HepG2 (cell line): ENCODE measurements around the gene AMTN. TPM values are rescaled to one million over a fixed set of nuclear protein-coding genes. Genes with fewer than 3 reads are reported as not detected.

ENCODE experiments used
- ATAC-seq: fragments of 200-7000 bp; cut with Tn5 transposase; 3 replicates; pipeline ENCODE4 v1.9.1; 2020; ENCODE audit warnings: mild to moderate bottlenecking, moderate library complexity
- BruUV-seq: library from RNA; stranded (reverse); fragments of 400-500 nt; replicated peaks from 2 replicates; lab custom pipeline; 2021; lab: Mats Ljungman, UMichigan
- CTCF ChIA-PET: fragments of 300-600 bp; formaldehyde crosslinking; extraction: SDS; loops from one replicate; lab custom pipeline; 2021; ENCODE audit warnings: low total read pairs, inconsistent platforms, low intra/inter-chr PET ratio; lab: Yijun Ruan, JAX
- POLR2A ChIA-PET: fragments of 350-600 bp; sonication (Branson Sonifier 250); formaldehyde crosslinking; loops from one replicate; lab custom pipeline; 2020; ENCODE audit warnings: antibody characterized with exemption, inconsistent platforms; lab: Yijun Ruan, JAX
- DNase-seq: peaks from one replicate; pipeline ENCODE4 v3.0.0-alpha.2; 2015; ENCODE audit warnings: low spot score
- FAIRE-seq: peaks from 3 replicates; lab custom pipeline; 2011; peaks lifted over from hg19 to GRCh38; lab: Jason Lieb, UNC
- H2AFZ ChIP-seq: one replicate; pipeline ENCODE4 v1.6.1; 2011; ENCODE audit warnings: low read length, inconsistent platforms
- H3K27ac ChIP-seq: fragments of 300-600 bp; 3 replicates; pipeline ENCODE4 v1.8.0; 2011; ENCODE audit warnings: mixed run types, mild to moderate bottlenecking, mixed read lengths, low read length, inconsistent platforms; ENCODE audit not compliant: insufficient read depth; ENCODE audit errors: extremely low read length
- H3K27me3 ChIP-seq, 2 experiments: fragments of 200-600 bp in 1 of 2; 2 replicates in 1 of 2; 3 replicates in 1 of 2; pipeline versions ENCODE4 v1.6.0 to v1.8.0; 2011; ENCODE audit warnings: low read length in 2 of 2, mild to moderate bottlenecking in 2 of 2, moderate library complexity in 2 of 2, inconsistent platforms in 1 of 2; ENCODE audit not compliant: insufficient read depth in 2 of 2, control insufficient read depth in 1 of 2
- H3K36me3 ChIP-seq, 2 experiments: fragments of 200-600 bp in 1 of 2; replicated peaks in 1 of 2; 2 replicates in 1 of 2; 3 replicates in 1 of 2; pipeline versions ENCODE4 v1.5.1 to v1.8.0; 2011; ENCODE audit warnings: low read length in 2 of 2, inconsistent platforms in 1 of 2; ENCODE audit not compliant: insufficient read depth in 2 of 2, control insufficient read depth in 1 of 2
- H3K4me1 ChIP-seq: 2 replicates; pipeline ENCODE4 v1.5.1; 2012; ENCODE audit warnings: low read length, inconsistent platforms; ENCODE audit not compliant: insufficient read depth
- H3K4me2 ChIP-seq: 2 replicates; pipeline ENCODE4 v1.6.0; 2011; ENCODE audit warnings: low read depth, low read length, inconsistent platforms
- H3K4me3 ChIP-seq, 3 experiments: fragments of 200-600 bp in 1 of 3; sonication (generic), shearing (Covaris generic) in 1 of 3; replicated peaks in 1 of 3; 2 replicates each; pipeline ENCODE4 v1.5.1; 2011 to 2016; ENCODE audit warnings: low read length in 3 of 3, inconsistent platforms in 2 of 3, low read depth in 2 of 3, mild to moderate bottlenecking in 2 of 3, control low read depth in 1 of 3, mixed read lengths in 1 of 3; ENCODE audit not compliant: insufficient read depth in 1 of 3
- H3K79me2 ChIP-seq: one replicate; pipeline ENCODE4 v1.6.1; 2011; ENCODE audit warnings: low read length, inconsistent platforms; ENCODE audit not compliant: insufficient read depth
- H3K9ac ChIP-seq: 2 replicates; pipeline ENCODE4 v1.6.0; 2011; ENCODE audit warnings: mild to moderate bottlenecking, low read depth, low read length, inconsistent platforms; ENCODE audit not compliant: insufficient read depth
- H3K9me3 ChIP-seq: 2 replicates; pipeline ENCODE4 v1.5.1; 2012; ENCODE audit warnings: mild to moderate bottlenecking, low read length
- H4K20me1 ChIP-seq: 2 replicates; pipeline ENCODE4 v1.6.0; 2011; ENCODE audit warnings: inconsistent platforms, mild to moderate bottlenecking, low read length, moderate library complexity; ENCODE audit not compliant: insufficient read depth
- GFI1 ChIP-seq: sonication (generic); formaldehyde crosslinking; IDR thresholded peaks from 2 replicates; pipeline ENCODE4 v1.5.0; 2020; ENCODE audit warnings: missing genetic modification reagents, mild to moderate bottlenecking, borderline replicate concordance
- KMT2B ChIP-seq: IDR thresholded peaks from 2 replicates; pipeline ENCODE4 v1.6.1; 2016; ENCODE audit warnings: missing genetic modification reagents, missing compliant biosample characterization
- MAFF ChIP-seq: IDR thresholded peaks from 2 replicates; pipeline ENCODE4 v1.6.1; 2011; ENCODE audit warnings: low read depth, low read length, improper control_type of control experiment
- MIXL1 ChIP-seq: IDR thresholded peaks from 2 replicates; pipeline ENCODE4 v1.6.1; 2016
- RAD21 ChIP-seq: fragments of 450-650 bp; formaldehyde crosslinking; IDR thresholded peaks from 2 replicates; pipeline ENCODE4 v1.5.0; 2020; ENCODE audit warnings: mild to moderate bottlenecking
- REPIN1 ChIP-seq: sonication (generic); formaldehyde crosslinking; IDR thresholded peaks from 2 replicates; pipeline ENCODE4 v1.8.0; 2022; ENCODE audit warnings: missing genetic modification reagents, low read depth, mild to moderate bottlenecking, borderline replicate concordance
- SMC3 ChIP-seq: IDR thresholded peaks from 2 replicates; pipeline ENCODE4 v1.6.1; 2011; ENCODE audit warnings: low read length, improper control_type of control experiment
- SP1 ChIP-seq, 2 experiments: fragments of 450-650 bp in 1 of 2; sonication (generic) in 1 of 2; formaldehyde crosslinking in 1 of 2; IDR thresholded peaks; 2 replicates each; pipeline versions ENCODE4 v1.4.0 to v1.6.1; 2016 to 2020; ENCODE audit warnings: missing genetic modification reagents in 1 of 2
- STAG1 ChIP-seq: sonication (generic); formaldehyde crosslinking; IDR thresholded peaks from 2 replicates; pipeline ENCODE4 v1.4.0; 2020; ENCODE audit warnings: missing genetic modification reagents
- U2AF1 ChIP-seq: fragments of 200-400 bp; formaldehyde crosslinking; optimal IDR thresholded peaks from 2 replicates; pipeline ENCODE3; 2017; ENCODE audit warnings: mild to moderate bottlenecking, low read depth, low read length
- ZMYM4 ChIP-seq: sonication (generic); formaldehyde crosslinking; IDR thresholded peaks from 2 replicates; pipeline ENCODE4 v1.8.1; 2023; ENCODE audit warnings: mild to moderate bottlenecking, missing genetic modification reagents
- ZNF24 ChIP-seq: fragments of 450-650 bp; IDR thresholded peaks from 2 replicates; pipeline ENCODE4 v1.6.1; 2017; ENCODE audit warnings: antibody characterized with exemption, mild to moderate bottlenecking
- ZNF883 ChIP-seq: sonication (generic); formaldehyde crosslinking; IDR thresholded peaks from 2 replicates; pipeline ENCODE4 v1.5.1; 2020; ENCODE audit warnings: mild to moderate bottlenecking, missing genetic modification reagents; ENCODE audit errors: not compliant biosample characterization
- WGBS: methylation state at CpG from one replicate; pipeline ENCODE4 v1.1.6; 2017; ENCODE audit warnings: low lambda C conversion rate; 5-methylcytosine and 5-hydroxymethylcytosine counted together
- in situ Hi-C: cut with HindIII; loops from 2 replicates; pipeline ENCODE4 v1.10.0; 2017; ENCODE audit warnings: low pct_unique_long_range_greater_than_20kb; ENCODE audit not compliant: extremely low pct_ligation_motif_present
- intact Hi-C: fragments of 100-400 bp; cut with micrococcal nuclease; formaldehyde crosslinking; loops from one replicate; pipeline ENCODE4 v1.10.0; 2022; ENCODE audit not compliant: unreplicated experiment
- polyA plus RNA-seq, 8 experiments: library from polyadenylated mRNA; depleted of rRNA in 3 of 8; stranded (reverse) in 7 of 8; unstranded in 1 of 8; fragments of >200 nt; fragmentation: Illumina TruSeq in 4 of 8; extraction: Trizol in 4 of 8; gene quantifications; 2 replicates each; pipeline versions ENCODE4 v1.2.1 to v1.2.3, GENCODE V29; 2011 to 2016; ENCODE audit warnings: low read depth in 4 of 8, missing spikeins in 1 of 8, mixed read lengths in 1 of 8; ENCODE audit not compliant: insufficient read depth in 1 of 8
- total RNA-seq, 5 experiments: library from RNA; depleted of rRNA; stranded (reverse); fragments of >200 nt; fragmentation: Illumina TruSeq; extraction: Trizol; gene quantifications; 2 replicates each; pipeline ENCODE4 v1.2.3, GENCODE V29; 2016; ENCODE audit warnings: low read depth in 1 of 5
- TF ChIP-seq, protein P1 (sequence below): sonication (generic); formaldehyde crosslinking; IDR thresholded peaks from 2 replicates; pipeline ENCODE4 v1.5.0; 2020; ENCODE audit warnings: mild to moderate bottlenecking, missing genetic modification reagents, moderate library complexity
- TF ChIP-seq, protein P2 (sequence below), 2 experiments: sonication (generic) in 1 of 2; formaldehyde crosslinking in 1 of 2; IDR thresholded peaks; 2 replicates each; pipeline versions ENCODE4 v1.4.0 to v1.6.1; 2018 to 2020; ENCODE audit warnings: missing genetic modification reagents in 2 of 2, borderline replicate concordance in 1 of 2, low read depth in 1 of 2, mild to moderate bottlenecking in 1 of 2, missing biosample characterization in 1 of 2

The AMTN gene
- total and polyA plus RNA-seq, 2 of the 13 experiments (the other 11 are each of a cell fraction or from before 2014, with no cell fraction given), result 0.15 TPM; not detected in 1

DNA sequence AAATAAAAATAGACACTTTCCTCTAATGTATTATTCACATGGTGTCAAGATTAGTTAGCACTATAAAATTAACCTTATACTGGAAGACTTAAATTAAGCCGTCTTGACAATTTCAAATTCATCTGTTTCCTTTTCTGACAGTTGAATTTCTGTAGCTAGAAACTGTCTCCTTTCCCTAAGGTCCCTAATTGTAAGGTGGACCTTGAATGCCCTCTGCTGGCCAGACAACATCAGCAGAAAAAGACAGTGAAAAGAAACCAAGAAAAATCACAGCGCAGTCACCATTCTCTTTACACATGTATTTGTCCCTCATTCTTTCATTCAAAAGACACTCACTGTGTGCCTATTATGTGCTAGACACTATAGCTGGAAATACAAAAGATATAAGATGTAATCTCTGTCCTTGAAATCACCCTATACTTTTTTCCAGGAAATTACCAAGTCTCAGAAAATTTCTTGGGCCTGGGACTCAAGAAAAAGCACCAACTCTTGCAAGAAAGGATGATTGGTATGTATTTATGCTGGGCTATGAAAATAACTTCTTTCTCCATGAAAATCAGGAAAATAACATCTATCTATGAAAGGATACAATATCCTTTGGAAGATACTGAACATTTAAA is 41.0 kb downstream of the AMTN start:
- intact Hi-C loops (loop anchor here (1.0 to 5.0 kb wide), 4 partner anchors 678 to 1242 kb away; no protein-coding TSS in a partner anchor), in situ Hi-C loops (no loop called here)
- ATAC-seq (peak; percentile 74; the same call in 2 of the 3 replicates), FAIRE-seq (peak; percentile 94)
- BruUV-seq, result no TSS peak
- peaks cover 28% of the 10 kb centered on the region for H3K4me1 ChIP-seq
- CTCF ChIA-PET, result interaction anchor here (0.8 to 2.3 kb wide), 2 partner anchors 870 to 1241 kb away, joined by 4 to 11 read pairs; no protein-coding TSS in a partner anchor
- H3K9me3 ChIP-seq, result peaks cover 8% of the 10 kb centered on the region; the same call in 1 of the 2 replicates
- H3K27me3 ChIP-seq, result no peaks in the 10 kb centered on the region
- no peak overlapping the region for H3K4me3 ChIP-seq
- no peak overlapping the region for H3K27ac ChIP-seq
- H2AFZ ChIP-seq, result no peak overlapping the region
- peak; percentile 30; the same call in 1 of the 2 replicates for TF ChIP-seq ZMYM4 (CRISPR knock-in tag)
- no peak for TF ChIP-seq ZNF24
- TF ChIP-seq REPIN1 (CRISPR knock-in tag), result 0 out of 2 replicates have a peak, but pooled peaks have one; percentile 25
- TF ChIP-seq, protein P1, sequence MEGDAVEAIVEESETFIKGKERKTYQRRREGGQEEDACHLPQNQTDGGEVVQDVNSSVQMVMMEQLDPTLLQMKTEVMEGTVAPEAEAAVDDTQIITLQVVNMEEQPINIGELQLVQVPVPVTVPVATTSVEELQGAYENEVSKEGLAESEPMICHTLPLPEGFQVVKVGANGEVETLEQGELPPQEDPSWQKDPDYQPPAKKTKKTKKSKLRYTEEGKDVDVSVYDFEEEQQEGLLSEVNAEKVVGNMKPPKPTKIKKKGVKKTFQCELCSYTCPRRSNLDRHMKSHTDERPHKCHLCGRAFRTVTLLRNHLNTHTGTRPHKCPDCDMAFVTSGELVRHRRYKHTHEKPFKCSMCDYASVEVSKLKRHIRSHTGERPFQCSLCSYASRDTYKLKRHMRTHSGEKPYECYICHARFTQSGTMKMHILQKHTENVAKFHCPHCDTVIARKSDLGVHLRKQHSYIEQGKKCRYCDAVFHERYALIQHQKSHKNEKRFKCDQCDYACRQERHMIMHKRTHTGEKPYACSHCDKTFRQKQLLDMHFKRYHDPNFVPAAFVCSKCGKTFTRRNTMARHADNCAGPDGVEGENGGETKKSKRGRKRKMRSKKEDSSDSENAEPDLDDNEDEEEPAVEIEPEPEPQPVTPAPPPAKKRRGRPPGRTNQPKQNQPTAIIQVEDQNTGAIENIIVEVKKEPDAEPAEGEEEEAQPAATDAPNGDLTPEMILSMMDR, result peak; percentile 81
- peak; percentile 62; the same call in 1 of the 2 replicates for TF ChIP-seq SMC3
- TF ChIP-seq RAD21, result peak; percentile 34; the same call in 1 of the 2 replicates
- TF ChIP-seq, protein P2, sequence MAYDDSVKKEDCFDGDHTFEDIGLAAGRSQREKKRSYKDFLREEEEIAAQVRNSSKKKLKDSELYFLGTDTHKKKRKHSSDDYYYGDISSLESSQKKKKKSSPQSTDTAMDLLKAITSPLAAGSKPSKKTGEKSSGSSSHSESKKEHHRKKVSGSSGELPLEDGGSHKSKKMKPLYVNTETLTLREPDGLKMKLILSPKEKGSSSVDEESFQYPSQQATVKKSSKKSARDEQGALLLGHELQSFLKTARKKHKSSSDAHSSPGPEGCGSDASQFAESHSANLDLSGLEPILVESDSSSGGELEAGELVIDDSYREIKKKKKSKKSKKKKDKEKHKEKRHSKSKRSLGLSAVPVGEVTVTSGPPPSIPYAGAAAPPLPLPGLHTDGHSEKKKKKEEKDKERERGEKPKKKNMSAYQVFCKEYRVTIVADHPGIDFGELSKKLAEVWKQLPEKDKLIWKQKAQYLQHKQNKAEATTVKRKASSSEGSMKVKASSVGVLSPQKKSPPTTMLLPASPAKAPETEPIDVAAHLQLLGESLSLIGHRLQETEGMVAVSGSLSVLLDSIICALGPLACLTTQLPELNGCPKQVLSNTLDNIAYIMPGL (CRISPR knock-in tag; IDR thresholded peaks at IDR 0.05; ENCODE audit: borderline replicate concordance in 1 of 2, low read depth in 1 of 2), result 0 out of 4 replicates have a peak, but pooled peaks of 1 of the 2 experiments have one; percentile 20
- no peak for TF ChIP-seq U2AF1
- TF ChIP-seq KMT2B, result no peak
- peak; percentile 84 for TF ChIP-seq STAG1
- TF ChIP-seq MIXL1, result 0 out of 2 replicates have a peak, but pooled peaks have one; percentile 25
- no peak for TF ChIP-seq SP1 (IDR thresholded peaks at IDR 0.05)
- no peak for TF ChIP-seq SP1 (CRISPR knock-in tag; IDR thresholded peaks at IDR 0.05)
- peak; percentile 41; the same call in 1 of the 2 replicates for TF ChIP-seq MAFF
- no peak for TF ChIP-seq ZNF883 (CRISPR knock-in tag)
- TF ChIP-seq GFI1 (CRISPR knock-in tag), result peak; percentile 11; the same call in 1 of the 2 replicates
- TF ChIP-seq, all 625 proteins: peak for 10
- peak overlapping the region; percentile 33; the same call in 1 of the 2 replicates for H3K4me2 ChIP-seq
- H3K79me2 ChIP-seq, result no peaks in the 10 kb centered on the region
- H4K20me1 ChIP-seq, result no peaks in the 10 kb centered on the region
- POLR2A ChIA-PET, result no interaction called here
- DNase-seq, result peak; percentile 67
- 15% methylated on average over 2 of the region's 2 CpGs for WGBS
- H3K9ac ChIP-seq, result no peak overlapping the region
- H3K36me3 ChIP-seq, result no peaks in the 10 kb centered on the region
